Nephron (organoid): ENCODE data around the gene WFS1.

Experiments used
- H3K27ac Mint-ChIP-seq, 3 experiments: 2 replicates each; pipeline ENCODE4 v1.8.0; 2020; ENCODE audit warnings: mixed read lengths in 3 of 3, mild to moderate bottlenecking in 2 of 3, moderate library complexity in 1 of 3
- H3K27me3 Mint-ChIP-seq: 2 replicates; pipeline ENCODE4 v1.8.0; 2021; ENCODE audit warnings: low read depth, mild to moderate bottlenecking, moderate library complexity, mixed read lengths
- H3K36me3 Mint-ChIP-seq: 2 replicates; pipeline ENCODE4 v1.8.0; 2020; ENCODE audit warnings: low read depth, mixed read lengths
- H3K4me1 Mint-ChIP-seq: 2 replicates; pipeline ENCODE4 v1.8.0; 2020; ENCODE audit warnings: mixed read lengths
- H3K4me3 Mint-ChIP-seq, 3 experiments: 2 replicates each; pipeline ENCODE4 v1.8.0; 2020; ENCODE audit warnings: mild to moderate bottlenecking in 3 of 3, mixed read lengths in 3 of 3, moderate library complexity in 2 of 3
- H3K9me3 Mint-ChIP-seq: 2 replicates; pipeline ENCODE4 v1.8.0; 2020; ENCODE audit warnings: mixed read lengths
- TF ChIP-seq, protein P1 (sequence below), 3 experiments: fragments of 200-600 bp; sonication (generic); IDR thresholded peaks; one replicate each; pipeline ENCODE4 v1.5.0; 2021; ENCODE audit warnings: antibody characterized with exemption in 3 of 3; ENCODE audit not compliant: unreplicated experiment in 3 of 3

WFS1 gene

DNA sequence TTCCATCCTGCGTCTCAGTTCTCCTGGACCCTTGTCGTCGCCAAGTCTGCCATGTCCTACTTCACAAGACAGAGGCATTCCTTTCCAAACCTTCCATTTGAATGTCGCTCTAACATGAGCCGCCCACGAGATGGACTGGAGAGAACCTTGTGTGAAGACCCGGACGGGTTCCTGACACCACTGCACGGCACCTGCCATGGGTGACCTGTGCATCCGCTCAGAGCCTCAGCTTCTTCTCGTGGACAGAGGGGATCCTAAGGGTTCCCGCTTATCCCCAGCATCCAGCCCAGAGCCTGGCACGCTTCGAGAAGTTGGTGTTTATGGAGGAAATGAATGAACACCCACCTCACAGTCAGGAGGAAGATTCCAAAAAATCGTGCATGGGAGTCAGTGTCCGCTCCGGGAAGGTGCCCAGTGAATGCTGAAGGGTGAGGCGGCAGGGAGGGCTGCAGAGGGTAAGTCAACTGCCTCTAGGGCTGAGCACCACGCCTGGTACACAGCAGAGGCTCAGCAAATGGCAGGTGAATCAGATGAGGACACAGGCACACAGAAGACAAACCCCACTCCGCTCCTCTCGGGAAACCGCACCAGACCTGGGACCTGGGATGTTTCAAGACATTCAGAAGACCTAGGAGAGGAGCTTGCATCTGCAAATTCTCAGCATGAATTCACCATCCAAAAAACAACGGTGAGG is 52.6 kb downstream of the WFS1 start:
- TF ChIP-seq, protein P1, sequence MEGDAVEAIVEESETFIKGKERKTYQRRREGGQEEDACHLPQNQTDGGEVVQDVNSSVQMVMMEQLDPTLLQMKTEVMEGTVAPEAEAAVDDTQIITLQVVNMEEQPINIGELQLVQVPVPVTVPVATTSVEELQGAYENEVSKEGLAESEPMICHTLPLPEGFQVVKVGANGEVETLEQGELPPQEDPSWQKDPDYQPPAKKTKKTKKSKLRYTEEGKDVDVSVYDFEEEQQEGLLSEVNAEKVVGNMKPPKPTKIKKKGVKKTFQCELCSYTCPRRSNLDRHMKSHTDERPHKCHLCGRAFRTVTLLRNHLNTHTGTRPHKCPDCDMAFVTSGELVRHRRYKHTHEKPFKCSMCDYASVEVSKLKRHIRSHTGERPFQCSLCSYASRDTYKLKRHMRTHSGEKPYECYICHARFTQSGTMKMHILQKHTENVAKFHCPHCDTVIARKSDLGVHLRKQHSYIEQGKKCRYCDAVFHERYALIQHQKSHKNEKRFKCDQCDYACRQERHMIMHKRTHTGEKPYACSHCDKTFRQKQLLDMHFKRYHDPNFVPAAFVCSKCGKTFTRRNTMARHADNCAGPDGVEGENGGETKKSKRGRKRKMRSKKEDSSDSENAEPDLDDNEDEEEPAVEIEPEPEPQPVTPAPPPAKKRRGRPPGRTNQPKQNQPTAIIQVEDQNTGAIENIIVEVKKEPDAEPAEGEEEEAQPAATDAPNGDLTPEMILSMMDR (IDR thresholded peaks at IDR 0.05; ENCODE audit: unreplicated experiment in 3 of 3), result no peak
- Mint-ChIP-seq H3K27ac (no peak overlapping the region), H3K4me1 (no peaks in the 10 kb centered on the region), H3K36me3 (no peaks in the 10 kb centered on the region), H3K27me3 (peaks cover 19% of the 10 kb centered on the region), H3K4me3 (no peak overlapping the region), H3K9me3 (peaks cover 3% of the 10 kb centered on the region)

DNA sequence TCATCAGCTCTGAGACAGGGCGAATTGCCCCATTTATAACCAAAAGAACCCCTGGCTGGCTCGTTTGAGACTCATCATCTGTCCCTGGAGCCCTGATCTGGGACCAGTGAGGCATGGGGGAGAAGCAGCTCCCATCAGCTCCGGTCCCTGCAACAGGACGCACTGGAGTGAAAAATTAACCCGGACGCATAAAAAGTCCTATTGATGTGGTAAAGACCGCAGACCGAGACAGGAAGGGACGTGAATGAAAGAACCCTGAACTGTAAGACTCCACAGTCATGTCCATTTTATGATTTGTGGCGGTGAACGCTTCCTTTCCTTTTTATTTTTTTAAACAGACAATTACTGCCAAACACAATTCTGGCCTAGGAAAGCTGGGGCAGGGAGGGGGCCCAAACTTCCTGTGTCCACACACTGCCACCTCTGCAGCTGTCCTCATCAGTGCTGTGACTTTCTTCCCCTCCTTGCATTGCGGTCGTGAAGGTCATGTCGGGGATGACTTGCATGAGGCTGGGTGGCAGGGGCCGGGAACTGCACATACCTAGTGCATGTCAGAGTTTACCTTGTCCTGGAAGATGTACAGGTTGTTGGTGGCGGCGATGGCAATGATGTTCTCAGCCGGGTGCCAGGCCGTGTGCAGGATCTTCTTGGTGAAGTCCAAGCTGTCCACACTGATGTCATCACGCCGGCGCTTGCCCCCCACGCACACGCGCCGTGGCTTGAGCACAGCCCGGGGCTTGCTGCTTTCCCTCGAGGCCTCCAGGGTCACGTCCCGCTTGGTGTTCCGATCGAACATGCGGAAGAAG is 53.3 kb downstream of the WFS1 start:
- peaks cover 27% of the 10 kb centered on the region for H3K27me3 Mint-ChIP-seq
- H3K36me3 Mint-ChIP-seq, result no peaks in the 10 kb centered on the region
- no peaks in the 10 kb centered on the region for H3K4me1 Mint-ChIP-seq
- H3K4me3 Mint-ChIP-seq, result no peak overlapping the region
- TF ChIP-seq, protein P1 (IDR thresholded peaks at IDR 0.05; ENCODE audit: unreplicated experiment in 3 of 3), result no peak
- peaks cover 3% of the 10 kb centered on the region for H3K9me3 Mint-ChIP-seq
- no peak overlapping the region for H3K27ac Mint-ChIP-seq

DNA sequence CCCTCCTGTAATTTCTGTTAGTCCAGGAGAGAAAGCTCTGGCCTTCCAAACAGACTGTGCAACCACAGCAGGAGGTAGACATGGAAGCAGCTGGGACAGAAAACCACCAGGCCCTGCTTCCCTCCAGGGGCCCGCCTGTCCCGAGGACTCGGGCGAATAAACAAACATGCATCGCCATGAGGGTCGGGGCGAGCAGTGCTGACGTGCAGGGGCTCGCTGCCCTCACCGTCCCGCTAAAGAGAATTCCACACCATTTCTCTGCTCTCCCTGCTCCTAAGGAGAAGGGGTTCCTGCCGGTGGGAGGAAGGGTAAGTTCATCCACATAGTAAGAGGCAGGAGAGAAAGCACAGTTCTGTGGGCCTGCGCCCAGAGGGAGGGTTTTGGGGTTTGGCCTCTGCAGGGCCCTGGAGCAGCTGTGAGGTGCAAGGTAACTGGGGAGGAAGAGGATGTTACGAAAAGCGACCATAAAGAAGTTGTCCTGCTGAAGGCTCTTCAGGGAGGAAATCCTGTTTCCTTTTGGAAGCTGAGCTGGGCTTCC is 54.9 kb downstream of the WFS1 start:
- Mint-ChIP-seq H3K36me3 (no peaks in the 10 kb centered on the region), H3K9me3 (peaks cover 3% of the 10 kb centered on the region), H3K4me1 (no peaks in the 10 kb centered on the region), H3K27ac (peak overlapping the region in 1 of 3 experiments; percentile 53), H3K27me3 (peaks cover 35% of the 10 kb centered on the region), H3K4me3 (no peak overlapping the region)
- TF ChIP-seq, protein P1 (IDR thresholded peaks at IDR 0.05; ENCODE audit: unreplicated experiment in 3 of 3), result no peak

DNA sequence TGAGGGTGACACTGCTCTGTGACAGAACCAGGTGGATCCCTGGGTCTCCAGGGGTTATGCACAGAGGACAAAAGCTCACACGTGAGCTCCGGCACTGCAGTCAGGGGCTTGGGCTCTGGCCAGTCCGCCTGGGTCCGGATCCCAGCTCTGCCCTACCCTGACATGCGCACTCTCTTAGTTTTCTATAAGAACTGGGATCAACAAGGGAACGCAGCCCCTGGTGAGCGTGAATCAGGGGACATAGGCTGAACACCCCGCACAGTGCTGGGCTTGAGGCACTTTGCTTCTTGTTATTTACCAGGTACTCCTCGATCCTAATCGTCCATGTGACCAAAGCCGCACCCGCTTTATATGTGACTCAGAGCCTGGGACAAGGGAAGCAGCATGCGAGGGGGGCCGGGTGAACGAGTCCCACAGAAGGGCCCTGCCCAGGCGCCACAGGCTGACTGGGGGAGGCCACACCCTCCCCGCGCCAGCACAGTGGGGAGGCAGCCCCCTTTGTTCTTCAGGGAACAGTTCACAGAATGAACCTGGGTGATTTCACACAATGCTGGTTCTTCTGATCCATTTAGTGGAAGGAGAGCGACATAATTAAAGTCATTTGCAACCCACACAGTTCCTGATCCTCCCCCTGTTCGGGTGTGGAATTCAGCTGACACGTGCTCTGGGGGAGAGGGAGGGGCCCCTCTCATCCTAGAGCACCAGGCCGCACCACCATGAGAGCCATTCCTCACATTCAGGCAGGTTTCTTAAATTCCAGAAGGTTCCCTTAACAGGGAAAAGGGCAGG is 55.5 kb downstream of the WFS1 start:
- H3K36me3 Mint-ChIP-seq, result no peaks in the 10 kb centered on the region
- no peaks in the 10 kb centered on the region for H3K4me1 Mint-ChIP-seq
- H3K27me3 Mint-ChIP-seq, result peaks cover 40% of the 10 kb centered on the region
- TF ChIP-seq, protein P1 (IDR thresholded peaks at IDR 0.05; ENCODE audit: unreplicated experiment in 3 of 3), result no peak
- H3K27ac Mint-ChIP-seq, result peak overlapping the region in 1 of 3 experiments; percentile 53
- H3K4me3 Mint-ChIP-seq, result no peak overlapping the region
- peaks cover 3% of the 10 kb centered on the region for H3K9me3 Mint-ChIP-seq

DNA sequence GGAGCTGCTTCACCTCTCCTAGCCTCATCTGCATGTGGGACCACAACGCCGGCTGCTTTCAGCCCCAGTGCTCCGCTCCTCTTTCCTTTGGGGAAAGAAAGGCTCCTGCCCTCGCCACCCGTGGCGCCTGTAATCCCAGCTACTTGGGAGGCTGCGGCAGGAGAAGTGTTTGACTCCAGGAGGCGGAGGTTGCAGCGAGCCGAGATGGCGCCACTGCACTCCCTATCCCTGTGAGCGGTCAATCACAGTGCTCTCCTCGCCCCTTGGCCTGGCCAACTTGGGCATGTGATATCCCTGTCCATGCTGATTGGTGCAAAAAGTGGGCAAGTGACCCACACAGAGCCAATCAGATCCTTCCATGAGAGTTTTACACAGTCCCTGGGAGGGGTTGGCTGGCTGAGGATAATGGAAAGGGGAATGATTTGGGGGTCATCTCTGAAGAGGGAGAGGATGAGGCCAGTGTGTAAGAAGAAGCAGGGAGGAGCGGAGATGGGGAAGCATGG is 56.2 kb downstream of the WFS1 start:
- H3K27me3 Mint-ChIP-seq, result peaks cover 38% of the 10 kb centered on the region
- TF ChIP-seq, protein P1 (IDR thresholded peaks at IDR 0.05; ENCODE audit: unreplicated experiment in 3 of 3), result no peak
- H3K9me3 Mint-ChIP-seq, result peaks cover 2% of the 10 kb centered on the region
- no peak overlapping the region for H3K4me3 Mint-ChIP-seq
- no peaks in the 10 kb centered on the region for H3K4me1 Mint-ChIP-seq
- no peaks in the 10 kb centered on the region for H3K36me3 Mint-ChIP-seq
- no peak overlapping the region for H3K27ac Mint-ChIP-seq
